RWPE2 (cell line): ENCODE measurements around the gene DOCK7.
"Not testable (repeated sequence)": the region's sequence is repeated elsewhere in the genome, so short reads cannot be mapped to it uniquely, and the experiment has no call there.

Experiments
- ATAC-seq: fragments of 200-7000 bp; cut with Tn5 transposase; 3 replicates; pipeline ENCODE4 v1.9.1; 2021; ENCODE audit warnings: low read depth
- DNase-seq: peaks from one replicate; pipeline ENCODE4 v3.0.0-alpha.2; 2020; ENCODE audit warnings: low spot score
- H3K27ac ChIP-seq: fragments of 450-650 bp; 2 replicates; pipeline ENCODE4 v1.5.1; 2017; ENCODE audit warnings: mild to moderate bottlenecking; ENCODE audit not compliant: poor library complexity, severe bottlenecking
- H3K27me3 ChIP-seq: fragments of 250-450 bp; sonication (Bioruptor Pico); 2 replicates; pipeline ENCODE4 v1.5.1; 2021; ENCODE audit warnings: mild to moderate bottlenecking, moderate library complexity; ENCODE audit not compliant: insufficient read depth, poor library complexity, severe bottlenecking
- H3K36me3 ChIP-seq: fragments of 250-450 bp; sonication (Bioruptor Pico); 2 replicates; pipeline ENCODE4 v1.5.1; 2020; ENCODE audit warnings: low read depth, mild to moderate bottlenecking, moderate library complexity
- H3K4me1 ChIP-seq: fragments of 250-450 bp; sonication (Bioruptor Pico); 2 replicates; pipeline ENCODE4 v1.5.1; 2021; ENCODE audit warnings: mild to moderate bottlenecking, moderate library complexity; ENCODE audit not compliant: insufficient read depth, poor library complexity, severe bottlenecking
- H3K4me3 ChIP-seq: fragments of 250-450 bp; sonication (Bioruptor Pico); 2 replicates; pipeline ENCODE4 v1.5.1; 2021; ENCODE audit warnings: mild to moderate bottlenecking, moderate library complexity; ENCODE audit not compliant: severe bottlenecking
- H3K9me3 ChIP-seq: fragments of 250-450 bp; sonication (Bioruptor Pico); 2 replicates; pipeline ENCODE4 v1.5.1; 2021; ENCODE audit warnings: mild to moderate bottlenecking, moderate library complexity; ENCODE audit not compliant: severe bottlenecking
- TF ChIP-seq, protein P1 (sequence below): fragments of 450-650 bp; IDR thresholded peaks from one replicate; pipeline ENCODE4 v1.5.1; 2017; ENCODE audit warnings: mild to moderate bottlenecking, moderate library complexity; ENCODE audit not compliant: poor library complexity, severe bottlenecking

Gene DOCK7

GRCh38 chr1:62686822-62687221 lies 1.4 kb downstream of the DOCK7 start:
- ATAC-seq (no peak), DNase-seq (no peak)
- TF ChIP-seq, protein P1, sequence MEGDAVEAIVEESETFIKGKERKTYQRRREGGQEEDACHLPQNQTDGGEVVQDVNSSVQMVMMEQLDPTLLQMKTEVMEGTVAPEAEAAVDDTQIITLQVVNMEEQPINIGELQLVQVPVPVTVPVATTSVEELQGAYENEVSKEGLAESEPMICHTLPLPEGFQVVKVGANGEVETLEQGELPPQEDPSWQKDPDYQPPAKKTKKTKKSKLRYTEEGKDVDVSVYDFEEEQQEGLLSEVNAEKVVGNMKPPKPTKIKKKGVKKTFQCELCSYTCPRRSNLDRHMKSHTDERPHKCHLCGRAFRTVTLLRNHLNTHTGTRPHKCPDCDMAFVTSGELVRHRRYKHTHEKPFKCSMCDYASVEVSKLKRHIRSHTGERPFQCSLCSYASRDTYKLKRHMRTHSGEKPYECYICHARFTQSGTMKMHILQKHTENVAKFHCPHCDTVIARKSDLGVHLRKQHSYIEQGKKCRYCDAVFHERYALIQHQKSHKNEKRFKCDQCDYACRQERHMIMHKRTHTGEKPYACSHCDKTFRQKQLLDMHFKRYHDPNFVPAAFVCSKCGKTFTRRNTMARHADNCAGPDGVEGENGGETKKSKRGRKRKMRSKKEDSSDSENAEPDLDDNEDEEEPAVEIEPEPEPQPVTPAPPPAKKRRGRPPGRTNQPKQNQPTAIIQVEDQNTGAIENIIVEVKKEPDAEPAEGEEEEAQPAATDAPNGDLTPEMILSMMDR, result no peak
- peaks cover 28% of the 10 kb centered on the region for H3K4me1 ChIP-seq
- H3K36me3 ChIP-seq, result no peaks in the 10 kb centered on the region
- no peaks in the 10 kb centered on the region for H3K9me3 ChIP-seq
- peak overlapping the region; percentile 91 for H3K4me3 ChIP-seq
- H3K27ac ChIP-seq, result peak overlapping the region; percentile 78
- H3K27me3 ChIP-seq, result no peaks in the 10 kb centered on the region

GRCh38 chr1:62685431-62685859 lies 2.7 kb downstream of the DOCK7 start:
- Histone ChIP-seq H3K4me3 (no peak overlapping the region), H3K9me3 (no peaks in the 10 kb centered on the region), H3K27ac (no peak overlapping the region), H3K27me3 (no peaks in the 10 kb centered on the region), H3K36me3 (no peaks in the 10 kb centered on the region), H3K4me1 (peaks cover 24% of the 10 kb centered on the region)
- DNase-seq (no peak), ATAC-seq (no peak)
- TF ChIP-seq, protein P1, result no peak

- DNase-seq (no peak), ATAC-seq (peak; percentile 37; the same call in 1 of the 3 replicates)
- TF ChIP-seq, protein P1, result no peak
- Histone ChIP-seq H3K4me3 (no peak overlapping the region), H3K27ac (no peak overlapping the region), H3K36me3 (no peaks in the 10 kb centered on the region), H3K27me3 (no peaks in the 10 kb centered on the region), H3K9me3 (no peaks in the 10 kb centered on the region), H3K4me1 (peaks cover 11% of the 10 kb centered on the region)
Measured at GRCh38 chr1:62682531-62682930, 5.7 kb downstream of the DOCK7 start.

DNA sequence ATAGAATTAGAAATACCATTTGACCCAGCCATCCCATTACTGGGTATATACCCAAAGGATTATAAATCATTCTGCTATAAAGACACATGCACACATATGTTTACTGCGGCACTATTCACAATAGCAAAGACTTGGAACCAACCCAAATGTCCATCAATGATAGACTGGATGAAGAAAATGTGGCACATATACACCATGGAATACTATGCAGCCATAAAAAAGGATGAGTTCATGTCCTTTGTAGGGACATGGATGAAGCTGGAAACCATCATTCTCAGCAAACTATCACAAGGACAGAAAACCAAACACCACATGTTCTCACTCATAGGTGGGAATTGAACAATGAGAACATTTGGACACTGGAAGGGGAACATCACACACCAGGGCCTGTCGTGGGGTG lies 7.2 kb downstream of the DOCK7 start:
- not testable (repeated sequence) for ATAC-seq, H3K4me3 ChIP-seq, DNase-seq, H3K9me3 ChIP-seq, H3K27me3 ChIP-seq, H3K27ac ChIP-seq, H3K36me3 ChIP-seq
- H3K4me1 ChIP-seq, result peaks cover 11% of the 10 kb centered on the region

DNA sequence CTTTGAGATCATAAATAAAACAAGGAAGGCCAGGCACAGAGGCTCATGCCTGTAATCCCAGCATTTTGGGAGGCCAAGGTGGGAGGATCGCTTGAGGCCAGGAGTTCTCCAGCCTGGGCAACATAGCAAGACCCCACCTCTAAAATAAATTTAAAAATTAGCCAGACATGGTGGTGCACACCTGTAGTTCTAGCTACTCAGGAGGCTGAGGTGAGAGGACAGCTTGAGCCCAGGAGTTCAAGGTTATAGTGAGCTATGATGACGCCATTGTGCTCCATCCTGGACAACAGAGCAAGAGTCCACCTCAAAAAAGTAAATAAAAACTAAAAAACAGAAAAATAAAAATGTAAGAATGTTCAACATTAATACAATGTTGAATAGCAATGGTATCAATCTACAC lies 10.4 kb downstream of the DOCK7 start:
- not testable (repeated sequence) for H3K4me1 ChIP-seq, H3K4me3 ChIP-seq, H3K36me3 ChIP-seq, ATAC-seq, H3K9me3 ChIP-seq, H3K27me3 ChIP-seq, H3K27ac ChIP-seq, DNase-seq

DNA sequence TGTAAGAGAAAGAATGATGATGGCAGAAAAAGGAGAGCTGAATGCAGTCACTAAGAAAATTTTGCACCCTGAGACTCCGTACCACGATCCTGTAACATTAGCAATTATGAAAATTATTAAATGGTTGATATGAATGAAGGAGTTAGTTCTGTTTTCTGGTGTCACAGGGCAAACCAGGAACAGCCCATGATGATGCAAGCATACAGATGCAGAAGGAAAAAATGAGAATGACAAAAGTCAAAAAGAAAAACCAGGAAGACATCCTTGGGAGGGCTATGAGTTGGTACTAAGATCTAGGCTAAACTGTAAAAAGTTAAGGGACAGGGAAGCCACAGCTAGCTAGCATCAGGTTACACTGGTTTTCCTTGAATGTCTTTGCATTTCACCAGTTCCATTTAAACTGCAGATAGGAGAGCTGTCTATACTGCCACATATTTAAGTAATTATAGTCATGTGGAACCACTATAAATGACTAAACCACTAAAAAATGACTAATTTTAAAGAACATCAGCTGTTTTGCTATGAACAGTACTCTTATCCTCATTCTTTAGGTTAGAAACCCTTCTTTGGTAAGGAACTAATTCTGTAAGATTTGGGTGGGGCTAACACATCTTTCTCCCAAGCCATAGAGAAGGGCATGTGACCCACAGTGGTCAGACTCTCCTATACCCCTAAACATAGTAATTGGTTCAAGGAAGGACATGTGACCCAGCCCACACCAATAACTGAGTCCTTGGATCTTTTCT lies 11.4 kb downstream of the DOCK7 start:
- TF ChIP-seq, protein P1, result no peak
- H3K36me3 ChIP-seq, result no peaks in the 10 kb centered on the region
- no peaks in the 10 kb centered on the region for H3K27me3 ChIP-seq
- H3K4me3 ChIP-seq, result no peak overlapping the region
- H3K9me3 ChIP-seq, result no peaks in the 10 kb centered on the region
- ATAC-seq (no peak), DNase-seq (no peak)
- no peak overlapping the region for H3K27ac ChIP-seq
- H3K4me1 ChIP-seq, result no peaks in the 10 kb centered on the region
